ENCODE results near the gene OR1F1. TPM values are rescaled to one million over a fixed set of nuclear protein-coding genes. Genes with fewer than 3 reads are reported as not detected.

OR1F1 gene
- total and polyA plus RNA-seq, 2 of the 8 experiments (the other 6 are each of a cell fraction or from before 2014, with no cell fraction given) = 0.52 to 1.2 TPM

- TF ChIP-seq NANOG (IDR thresholded peaks at IDR 0.05; ENCODE audit: insufficient read depth, low read depth, low read length, poor library complexity, severe bottlenecking) = no peak
Measured at GRCh38 chr16:3149193-3149530, 38.8 kb upstream of the OR1F1 start (continued).
